Keratinocyte (primary cell): Measurements from ENCODE around the gene TTC23L.

ENCODE experiments used
- CTCF ChIP-seq, 3 experiments: IDR thresholded peaks in 1 of 3; conservative IDR thresholded peaks in 1 of 3; optimal IDR thresholded peaks in 1 of 3; 2 replicates in 2 of 3; 3 replicates in 1 of 3; pipeline versions ENCODE3 to v1.5.1; 2011; ENCODE audit warnings: low read length in 3 of 3, mild to moderate bottlenecking in 3 of 3, moderate library complexity in 2 of 3, control low read depth in 1 of 3, inconsistent platforms in 1 of 3; ENCODE audit not compliant: insufficient read depth in 2 of 3; ENCODE audit errors: extremely low read depth in 1 of 3
- EZH2 ChIP-seq: IDR thresholded peaks from one replicate; pipeline ENCODE4 v1.6.1; 2012; ENCODE audit warnings: inconsistent platforms, mild to moderate bottlenecking, low read length, moderate library complexity

GRCh38 chr5:34831303-34831702, 7.7 kb upstream of the TTC23L start:
- TF ChIP-seq CTCF (optimal IDR thresholded peaks at IDR 0.05 in 1 of 3, IDR thresholded peaks at IDR 0.05 in 1 of 3, conservative IDR thresholded peaks at IDR 0.05 in 1 of 3; ENCODE audit: extremely low read depth in 1 of 3, insufficient read depth in 2 of 3, low read length in 3 of 3) (no peak), EZH2 (no peak)
